ENCODE results near the gene IRX1.

- TF ChIP-seq, protein P1, sequence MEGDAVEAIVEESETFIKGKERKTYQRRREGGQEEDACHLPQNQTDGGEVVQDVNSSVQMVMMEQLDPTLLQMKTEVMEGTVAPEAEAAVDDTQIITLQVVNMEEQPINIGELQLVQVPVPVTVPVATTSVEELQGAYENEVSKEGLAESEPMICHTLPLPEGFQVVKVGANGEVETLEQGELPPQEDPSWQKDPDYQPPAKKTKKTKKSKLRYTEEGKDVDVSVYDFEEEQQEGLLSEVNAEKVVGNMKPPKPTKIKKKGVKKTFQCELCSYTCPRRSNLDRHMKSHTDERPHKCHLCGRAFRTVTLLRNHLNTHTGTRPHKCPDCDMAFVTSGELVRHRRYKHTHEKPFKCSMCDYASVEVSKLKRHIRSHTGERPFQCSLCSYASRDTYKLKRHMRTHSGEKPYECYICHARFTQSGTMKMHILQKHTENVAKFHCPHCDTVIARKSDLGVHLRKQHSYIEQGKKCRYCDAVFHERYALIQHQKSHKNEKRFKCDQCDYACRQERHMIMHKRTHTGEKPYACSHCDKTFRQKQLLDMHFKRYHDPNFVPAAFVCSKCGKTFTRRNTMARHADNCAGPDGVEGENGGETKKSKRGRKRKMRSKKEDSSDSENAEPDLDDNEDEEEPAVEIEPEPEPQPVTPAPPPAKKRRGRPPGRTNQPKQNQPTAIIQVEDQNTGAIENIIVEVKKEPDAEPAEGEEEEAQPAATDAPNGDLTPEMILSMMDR (IDR thresholded peaks at IDR 0.05), result no peak
- TF ChIP-seq POLR2A (IDR thresholded peaks at IDR 0.05), result no peak
Measured at GRCh38 chr5:3600106-3601060, 4.8 kb downstream of the IRX1 start.

Data from lower leg skin (tissue), 3 donors.